Activated naive CD4-positive, alpha-beta T cell treated with anti-CD3 and anti-CD28 coated beads for 36 hours (primary cell): ENCODE results near the gene EFNA2. TPM values are rescaled to one million over a fixed set of nuclear protein-coding genes. Genes with fewer than 3 reads are reported as not detected.
"Not testable (repeated sequence)": the region's sequence is repeated elsewhere in the genome, so short reads cannot be mapped to it uniquely, and the experiment has no call there.

Experiments used
- CTCF ChIA-PET: fragments of 350-600 bp; sonication (Branson Sonifier 250); formaldehyde crosslinking; loops from one replicate; lab custom pipeline; 2021; ENCODE audit warnings: antibody characterized with exemption; lab: Charles Lee
- DNase-seq: peaks from one replicate; pipeline ENCODE4 v3.0.0-alpha.2; 2020
- H3K27ac Mint-ChIP-seq: one replicate; pipeline ENCODE4 v1.8.0; 2021; ENCODE audit warnings: mild to moderate bottlenecking, mixed read lengths
- H3K27me3 Mint-ChIP-seq: one replicate; pipeline ENCODE4 v1.8.0; 2021; ENCODE audit warnings: low read depth, mixed read lengths
- H3K36me3 Mint-ChIP-seq: one replicate; pipeline ENCODE4 v1.8.0; 2021; ENCODE audit warnings: low read depth, mixed read lengths
- H3K4me1 Mint-ChIP-seq: one replicate; pipeline ENCODE4 v1.8.0; 2021; ENCODE audit warnings: low read depth, mixed read lengths
- H3K4me3 Mint-ChIP-seq: one replicate; pipeline ENCODE4 v1.8.0; 2021; ENCODE audit warnings: mild to moderate bottlenecking, moderate library complexity, mixed read lengths
- H3K9me3 Mint-ChIP-seq: one replicate; pipeline ENCODE4 v1.8.0; 2021; ENCODE audit warnings: mixed read lengths
- intact Hi-C: fragments of 100-400 bp; cut with micrococcal nuclease; formaldehyde crosslinking; loops from one replicate; pipeline ENCODE4 v1.15.1; 2023
- total RNA-seq, 2 experiments: library from RNA; stranded (reverse); gene quantifications; one replicate each; pipeline ENCODE4 v1.2.3, GENCODE V29; 2021

Gene EFNA2
- total RNA-seq, 2 experiments from 2014 or later, result not detected

DNA sequence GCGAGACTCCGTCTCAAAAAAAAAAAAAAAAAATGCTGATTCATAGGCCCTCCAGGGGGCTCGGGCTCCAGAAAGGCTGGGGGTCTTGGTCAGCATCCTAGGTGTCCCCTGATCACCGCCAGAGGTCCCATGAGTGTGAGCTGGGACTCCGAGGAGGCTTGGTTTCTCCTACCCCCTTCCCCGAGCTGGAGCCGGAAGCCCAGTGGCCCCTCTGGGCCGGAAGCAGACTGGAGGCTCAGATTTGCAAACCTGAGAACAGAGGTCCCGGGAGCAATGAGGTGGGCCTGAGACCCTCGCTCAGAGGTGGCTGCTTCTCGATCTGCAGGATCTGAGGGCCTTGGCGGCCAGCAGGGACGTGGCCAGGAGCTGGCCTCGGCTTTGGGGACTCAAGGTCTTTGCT is 41.5 kb downstream of the EFNA2 start:
- Mint-ChIP-seq H3K4me3 (no peak overlapping the region), H3K27me3 (peaks cover 26% of the 10 kb centered on the region), H3K9me3 (no peaks in the 10 kb centered on the region), H3K36me3 (no peaks in the 10 kb centered on the region), H3K4me1 (peaks cover 3% of the 10 kb centered on the region), H3K27ac (no peak overlapping the region)
- intact Hi-C loops, result no loop called here
- CTCF ChIA-PET, result interaction anchor here (1.2 kb wide), 1 partner anchor 13 kb away, joined by 3 read pairs; no protein-coding TSS in a partner anchor
- no peak for DNase-seq

DNA sequence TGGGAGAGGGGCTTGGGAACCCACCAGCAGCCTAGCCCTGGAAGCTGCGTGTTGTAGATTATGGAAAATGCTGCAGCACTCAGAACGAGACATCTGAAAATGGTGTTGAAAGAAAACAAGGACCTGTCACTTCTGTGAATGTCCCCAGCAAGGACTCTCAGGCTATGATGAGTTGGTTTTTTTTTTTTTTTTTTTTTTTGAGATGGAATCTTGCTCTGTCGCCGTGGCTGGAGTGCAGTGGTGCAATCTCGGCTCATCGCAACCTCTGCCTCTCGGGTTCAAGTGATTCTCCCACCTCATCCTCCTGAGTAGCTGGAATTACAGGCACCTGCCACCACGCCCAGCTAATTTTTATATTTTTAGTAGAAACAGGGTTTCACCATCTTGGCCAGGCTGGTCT is 46.5 kb downstream of the EFNA2 start:
- intact Hi-C loops, H3K36me3 Mint-ChIP-seq, CTCF ChIA-PET, H3K27ac Mint-ChIP-seq, H3K4me1 Mint-ChIP-seq, DNase-seq, H3K9me3 Mint-ChIP-seq, H3K4me3 Mint-ChIP-seq, H3K27me3 Mint-ChIP-seq: not testable (repeated sequence)

DNA sequence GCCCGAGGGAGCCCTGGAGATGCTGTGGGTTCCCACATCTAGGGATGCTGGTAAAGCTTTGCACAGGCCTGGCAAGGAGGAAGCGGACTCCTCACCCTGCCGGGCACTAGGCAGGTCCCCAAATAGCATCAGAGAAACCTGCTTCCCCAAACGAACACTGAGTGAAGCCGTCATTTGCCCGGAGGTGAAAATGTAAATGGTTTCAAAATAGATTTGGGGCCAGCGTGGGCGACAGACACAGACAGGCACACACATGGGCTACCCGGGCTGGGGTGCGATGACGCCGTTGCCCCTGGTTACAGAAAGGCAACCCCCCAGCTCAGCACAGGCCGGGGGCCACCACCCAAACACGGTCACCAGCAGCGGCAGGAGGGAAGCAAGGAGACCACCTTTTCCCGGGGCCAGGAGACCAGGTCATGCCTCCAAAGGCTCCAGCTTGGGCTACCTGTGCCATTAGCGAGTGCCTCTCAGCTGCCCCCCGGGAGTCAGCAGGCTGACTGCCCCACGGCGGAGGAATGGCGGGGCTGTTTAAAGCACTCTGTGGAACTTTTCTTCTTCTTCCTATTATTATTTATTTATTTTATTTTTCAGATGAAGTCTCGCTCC is 50.5 kb downstream of the EFNA2 start:
- H3K9me3 Mint-ChIP-seq, result no peaks in the 10 kb centered on the region
- H3K4me3 Mint-ChIP-seq, result no peak overlapping the region
- CTCF ChIA-PET, result no interaction called here
- H3K36me3 Mint-ChIP-seq, result no peaks in the 10 kb centered on the region
- H3K27ac Mint-ChIP-seq, result no peak overlapping the region
- H3K4me1 Mint-ChIP-seq, result no peaks in the 10 kb centered on the region
- intact Hi-C loops, result no loop called here
- no peak for DNase-seq
- H3K27me3 Mint-ChIP-seq, result no peaks in the 10 kb centered on the region

DNA sequence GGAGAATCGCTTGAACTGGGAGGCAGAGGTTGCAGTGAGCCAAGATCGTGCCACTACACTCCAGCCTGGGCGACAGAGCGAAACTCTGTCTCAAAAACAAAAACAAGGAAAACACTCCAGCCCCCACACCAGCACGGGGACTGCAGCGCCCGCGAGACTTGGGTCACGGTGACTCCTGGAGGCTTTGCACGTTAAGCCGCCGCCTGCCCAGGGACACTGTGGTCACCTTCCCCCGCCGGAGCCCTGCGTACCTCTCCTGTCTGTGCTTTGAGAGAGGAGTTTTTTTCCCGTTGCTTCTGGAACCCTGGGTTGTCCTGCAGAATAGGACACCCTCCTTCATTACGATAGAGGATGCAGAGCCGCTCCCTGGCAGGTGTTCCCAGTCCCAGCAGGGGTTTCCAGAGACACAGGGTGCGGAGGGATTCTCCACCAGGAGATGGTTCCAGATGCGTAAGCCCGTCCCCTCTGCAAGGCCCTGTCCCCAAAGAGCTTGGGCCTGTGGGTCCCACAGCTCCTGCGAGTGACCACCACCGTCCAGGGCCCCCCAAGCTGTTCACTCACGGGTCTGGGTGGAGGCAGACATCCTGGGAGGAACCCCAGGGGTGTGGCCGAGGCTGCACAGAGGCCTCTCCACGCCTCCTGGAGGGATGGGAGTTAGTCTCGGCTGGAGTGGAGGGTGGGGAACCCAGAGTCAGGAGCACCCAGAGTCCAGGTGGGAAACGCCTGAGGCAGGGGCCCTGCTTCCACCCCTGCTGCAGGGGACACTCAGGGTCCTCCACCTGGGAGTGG is 55.2 kb downstream of the EFNA2 start:
- Mint-ChIP-seq H3K4me3 (no peak overlapping the region), H3K9me3 (no peaks in the 10 kb centered on the region), H3K4me1 (peaks cover 3% of the 10 kb centered on the region), H3K27ac (no peak overlapping the region), H3K36me3 (no peaks in the 10 kb centered on the region), H3K27me3 (no peaks in the 10 kb centered on the region)
- CTCF ChIA-PET, result no interaction called here
- intact Hi-C loops, result no loop called here
- no peak for DNase-seq

DNA sequence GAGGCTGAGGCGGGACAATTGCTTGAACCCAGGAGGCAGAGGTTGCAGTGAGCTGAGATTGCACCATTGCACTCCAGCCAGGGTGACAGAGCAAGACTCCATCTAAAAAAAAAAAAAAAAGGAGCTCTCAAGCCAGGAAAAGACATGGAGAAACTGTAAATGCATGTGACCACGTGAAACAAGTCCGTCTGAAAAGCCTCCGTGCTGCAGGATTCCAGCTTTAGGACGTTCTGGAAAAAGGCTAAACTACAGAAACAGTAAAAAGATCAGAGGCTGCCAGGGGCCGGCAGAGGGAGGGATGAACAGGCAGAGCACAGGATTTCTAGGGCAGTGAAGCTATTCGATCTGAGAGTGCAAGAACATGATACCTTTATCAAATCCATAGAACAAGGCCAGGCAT is 57.4 kb downstream of the EFNA2 start:
- CTCF ChIA-PET, result no interaction called here
- intact Hi-C loops, result no loop called here
- peaks cover 3% of the 10 kb centered on the region for H3K4me1 Mint-ChIP-seq
- H3K27ac Mint-ChIP-seq, result no peak overlapping the region
- no peak overlapping the region for H3K4me3 Mint-ChIP-seq
- H3K9me3 Mint-ChIP-seq, result no peaks in the 10 kb centered on the region
- H3K27me3 Mint-ChIP-seq, result no peaks in the 10 kb centered on the region
- no peak for DNase-seq
- no peaks in the 10 kb centered on the region for H3K36me3 Mint-ChIP-seq

DNA sequence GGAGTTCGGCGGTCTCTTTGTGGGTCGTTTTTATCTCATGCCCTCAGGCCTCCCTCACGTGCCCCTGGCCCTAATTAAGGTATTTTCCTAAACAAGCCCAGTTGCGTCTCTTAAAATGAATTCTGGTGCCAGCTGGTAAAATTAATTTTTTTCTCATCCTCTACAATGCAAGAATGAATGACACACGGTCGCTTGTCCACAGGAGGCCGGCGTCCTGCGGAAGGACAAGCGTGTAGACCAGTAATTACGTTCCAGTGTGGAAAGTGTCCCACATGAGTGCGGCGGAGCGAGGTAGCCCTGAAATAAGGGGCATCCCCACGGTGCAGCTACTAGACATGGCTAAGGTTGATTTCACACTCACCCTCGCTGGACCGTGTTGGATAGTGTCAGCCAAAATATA is 63.5 kb downstream of the EFNA2 start:
- DNase-seq, result no peak
- Mint-ChIP-seq H3K27me3 (no peaks in the 10 kb centered on the region), H3K9me3 (no peaks in the 10 kb centered on the region), H3K27ac (no peak overlapping the region), H3K4me3 (no peak overlapping the region), H3K4me1 (peaks cover 5% of the 10 kb centered on the region), H3K36me3 (no peaks in the 10 kb centered on the region)
- CTCF ChIA-PET, result no interaction called here
- intact Hi-C loops, result no loop called here

DNA sequence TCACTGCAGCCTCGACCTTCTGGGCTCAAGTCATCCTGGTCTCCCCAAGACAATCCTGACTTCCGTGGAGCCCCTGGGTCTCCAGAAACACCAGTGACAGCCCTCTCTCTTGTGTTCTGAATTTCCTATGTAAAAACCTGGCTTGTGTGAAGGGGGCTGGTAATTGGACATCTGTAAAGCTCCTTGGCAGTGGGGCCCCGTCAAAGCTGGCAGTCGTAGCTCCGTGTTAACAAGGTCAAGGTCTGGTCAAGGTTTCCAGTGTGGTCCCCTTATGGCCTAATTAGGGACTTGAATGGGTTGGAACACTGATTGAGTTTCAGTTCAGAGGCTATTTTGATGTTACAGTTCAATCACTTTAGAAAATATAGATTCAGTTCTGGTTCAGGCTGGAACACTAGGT is 65.2 kb downstream of the EFNA2 start:
- DNase-seq, result no peak
- intact Hi-C loops, result no loop called here
- no peak overlapping the region for H3K27ac Mint-ChIP-seq
- H3K4me3 Mint-ChIP-seq, result no peak overlapping the region
- H3K27me3 Mint-ChIP-seq, result no peaks in the 10 kb centered on the region
- peaks cover 7% of the 10 kb centered on the region for H3K4me1 Mint-ChIP-seq
- CTCF ChIA-PET, result no interaction called here
- no peaks in the 10 kb centered on the region for H3K36me3 Mint-ChIP-seq
- H3K9me3 Mint-ChIP-seq, result no peaks in the 10 kb centered on the region

Other genes starting within 250 kb of the EFNA2 start
- 10 to 100 TPM; 24.4 to 30.1 TPM for gene ABCA7, start 245.8 kb upstream of the EFNA2 start, total RNA-seq
- 100 to 1,000 TPM; 123 to 136 TPM for gene ARHGAP45, start 218.7 kb upstream of the EFNA2 start, total RNA-seq
- 100 to 1,000 TPM; 238 to 258 TPM for gene POLR2E, start 190.5 kb upstream of the EFNA2 start, total RNA-seq
- 100 to 1,000 TPM; 244 to 253 TPM for gene GPX4, start 181.9 kb upstream of the EFNA2 start, total RNA-seq
- gene SBNO2, start 111.6 kb upstream of the EFNA2 start, total RNA-seq, result 100 to 1,000 TPM; 112 to 117 TPM
- 10 to 100 TPM; 65.1 to 66.1 TPM for gene STK11, start 80.1 kb upstream of the EFNA2 start, total RNA-seq
- 1 to 10 TPM in 1 of 2 experiments, under 1 TPM in 1; 0.77 to 1.1 TPM for gene CBARP, start 47.9 kb upstream of the EFNA2 start, total RNA-seq
- 100 to 1,000 TPM; 153 TPM for gene ATP5F1D, start 44.1 kb upstream of the EFNA2 start, total RNA-seq
- gene MIDN, start 37.3 kb upstream of the EFNA2 start, total RNA-seq, result 10 to 100 TPM; 50.1 to 52.9 TPM
- gene CIRBP, start 16.5 kb upstream of the EFNA2 start, total RNA-seq, result 100 to 1,000 TPM; 167 to 183 TPM
- gene FAM174C, start 10.3 kb upstream of the EFNA2 start, total RNA-seq, result 10 to 100 TPM; 62.8 to 65.3 TPM
- gene NDUFS7, start 98.0 kb downstream of the EFNA2 start, total RNA-seq, result 100 to 1,000 TPM; 138 to 148 TPM
- gene GAMT, start 115.7 kb downstream of the EFNA2 start, total RNA-seq, result 10 to 100 TPM; 23.5 to 25.0 TPM
- 100 to 1,000 TPM; 253 to 265 TPM for gene DAZAP1, start 121.7 kb downstream of the EFNA2 start, total RNA-seq
- gene RPS15, start 152.5 kb downstream of the EFNA2 start, total RNA-seq, result 1,000 to 10,000 TPM; 1,902 to 1,906 TPM
- gene APC2, start 164.2 kb downstream of the EFNA2 start, total RNA-seq, result under 1 TPM; 0.07 to 0.12 TPM
- gene C19orf25, start 193.3 kb downstream of the EFNA2 start, total RNA-seq, result 10 to 100 TPM; 17.5 to 20.8 TPM
- gene PCSK4, start 204.5 kb downstream of the EFNA2 start, total RNA-seq, result 1 to 10 TPM; 1.5 to 1.7 TPM
- 1 to 10 TPM; 1.3 to 1.6 TPM for gene REEP6, start 205.3 kb downstream of the EFNA2 start, total RNA-seq
- gene ADAMTSL5, start 227.1 kb downstream of the EFNA2 start, total RNA-seq, result 1 to 10 TPM in 1 of 2 experiments, under 1 TPM in 1; 0.95 to 1.6 TPM
- not detected for gene PLK5, start 238.2 kb downstream of the EFNA2 start, total RNA-seq